Esophagus mucosa (tissue), 1 donor: ENCODE results near the gene PKDCC. TPM values are rescaled to one million over a fixed set of nuclear protein-coding genes. Genes with fewer than 3 reads are reported as not detected.

Experiments used
- ATAC-seq: fragments of 200-7000 bp; cut with Tn5 transposase; one replicate; pipeline ENCODE4 v1.9.1; 2020
- total RNA-seq: library from RNA; stranded (reverse); gene quantifications from one replicate; pipeline ENCODE4 v1.2.4, GENCODE V29; 2023
- donor health status: DM: yes; HTN: yes; CAD: no.

Gene PKDCC
- total RNA-seq, 1 donor from 2014 or later: 1.8 TPM

DNA sequence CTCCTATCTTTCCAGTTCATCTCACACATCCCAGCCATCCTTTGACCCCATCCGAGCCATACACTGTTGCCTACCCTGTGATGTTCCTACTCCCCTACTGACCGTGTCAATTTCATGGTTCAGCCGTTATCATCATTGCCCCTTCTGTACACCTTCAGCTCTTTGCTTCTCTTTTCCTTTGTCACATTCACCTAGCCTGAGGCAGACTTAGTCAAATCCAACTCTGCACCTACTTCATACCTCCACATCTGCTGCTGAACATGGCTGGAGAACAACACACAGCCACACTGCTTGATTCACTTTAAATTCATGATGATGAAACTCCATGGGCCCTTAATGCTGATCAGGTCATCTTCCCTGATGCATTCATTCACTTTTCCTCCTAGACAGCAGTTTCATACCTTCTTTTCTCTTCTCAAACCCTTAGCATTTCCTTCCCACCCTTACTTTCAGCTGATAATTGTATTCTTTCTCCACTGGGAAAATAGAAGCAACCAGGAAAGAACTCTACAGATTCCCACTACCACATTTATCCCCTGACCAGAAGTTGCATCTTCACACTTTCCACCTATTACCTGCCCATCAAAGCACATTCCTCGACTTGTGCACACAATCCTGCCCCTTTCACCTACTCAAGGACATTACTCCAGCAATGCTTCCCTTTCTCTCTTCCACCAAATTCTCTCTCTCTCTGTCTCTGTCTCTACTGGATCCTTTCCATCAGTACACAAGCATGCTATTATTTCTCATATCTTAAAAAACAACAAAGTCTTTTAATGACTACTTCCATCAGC lies 59.6 kb downstream of the PKDCC start:
- ATAC-seq: no peak

Other genes with a start within 250 kb of the PKDCC start
- gene EML4, start 121.3 kb downstream of the PKDCC start, total RNA-seq: 28.5 TPM